ENCODE data around the gene RNF168. TPM values are rescaled to one million over a fixed set of nuclear protein-coding genes. Genes with fewer than 3 reads are reported as not detected.
"Not testable (repeated sequence)": the region's sequence is repeated elsewhere in the genome, so short reads cannot be mapped to it uniquely, and the experiment has no call there.

The RNF168 gene
- total and polyA plus RNA-seq, 8 donors, result 4.4 to 27.8 (median 6.5) TPM

GRCh38 chr3:196463478-196463756 lies 40.2 kb downstream of the RNF168 start:
- H3K4me3 ChIP-seq, result no peak overlapping the region
- TF ChIP-seq CTCF (IDR thresholded peaks at IDR 0.05) (no peak), POLR2A (IDR thresholded peaks at IDR 0.05) (no peak), EP300 (IDR thresholded peaks at IDR 0.05) (no peak), POLR2AphosphoS5 (IDR thresholded peaks at IDR 0.05) (no peak)

GRCh38 chr3:196462680-196463477 lies 40.7 kb downstream of the RNF168 start:
- H3K4me1 ChIP-seq; DNase-seq; H3K4me3 ChIP-seq; H3K27me3 ChIP-seq; intact Hi-C loops (cut with DNase I; ENCODE audit: low total_unique reads); H3K27ac ChIP-seq; H3K9me3 ChIP-seq: not testable (repeated sequence)
- peaks cover 0 to 12% (median 8%) of the 10 kb centered on the region in 4 donors for H3K36me3 ChIP-seq
- 84 to 95% (median 93%) methylated on average over 1 of the region's 1 CpG for WGBS, 5 donors

More at GRCh38 chr3:196463478-196463756, 40.2 kb downstream of the RNF168 start:
- intact Hi-C loops (cut with DNase I; ENCODE audit: low total_unique reads), result no loop called here
- Histone ChIP-seq H3K27ac (no peak overlapping the region), H3K27me3 (no peaks in the 10 kb centered on the region), H3K9me3 (no peaks in the 10 kb centered on the region), H3K36me3 (peaks cover 0 to 12% (median 12%) of the 10 kb centered on the region in 4 donors), H3K4me1 (no peaks in the 10 kb centered on the region)
- DNase-seq, result no peak
- WGBS, 5 donors, result 93 to 98% (median 96%) methylated on average over 2 of the region's 2 CpGs

GRCh38 chr3:196458063-196458462 lies 45.5 kb downstream of the RNF168 start:
- Histone ChIP-seq H3K4me3 (no peak overlapping the region), H3K4me1 (peaks cover 0 to 5% (median 0%) of the 10 kb centered on the region in 4 donors), H3K27me3 (no peaks in the 10 kb centered on the region), H3K36me3 (peaks cover 0 to 11% (median 0%) of the 10 kb centered on the region in 4 donors), H3K9me3 (no peaks in the 10 kb centered on the region), H3K27ac (no peak overlapping the region)
- 61 to 71% (median 65%) methylated on average over 4 of the region's 4 CpGs for WGBS, 5 donors
- intact Hi-C loops (cut with DNase I; ENCODE audit: low total_unique reads), result no loop called here
- TF ChIP-seq POLR2AphosphoS5 (IDR thresholded peaks at IDR 0.05) (no peak), POLR2A (IDR thresholded peaks at IDR 0.05) (no peak), CTCF (IDR thresholded peaks at IDR 0.05) (no peak), EP300 (IDR thresholded peaks at IDR 0.05) (no peak)
- no peak for DNase-seq

- H3K4me3 ChIP-seq; DNase-seq; H3K4me1 ChIP-seq; intact Hi-C loops (cut with DNase I; ENCODE audit: low total_unique reads); H3K27me3 ChIP-seq; H3K9me3 ChIP-seq; H3K27ac ChIP-seq: not testable (repeated sequence)
- H3K36me3 ChIP-seq, result peaks cover 0 to 13% (median 2%) of the 10 kb centered on the region in 4 donors
- 72 to 80% (median 72%) methylated on average over 7 of the region's 7 CpGs for WGBS, 5 donors
Observed at GRCh38 chr3:196457470-196457869, 46.1 kb downstream of the RNF168 start.

GRCh38 chr3:196454935-196455334 lies 48.6 kb downstream of the RNF168 start:
- TF ChIP-seq CTCF (IDR thresholded peaks at IDR 0.05) (no peak), POLR2A (IDR thresholded peaks at IDR 0.05) (no peak), POLR2AphosphoS5 (IDR thresholded peaks at IDR 0.05) (no peak)
- Histone ChIP-seq H3K27me3 (no peaks in the 10 kb centered on the region), H3K9me3 (no peaks in the 10 kb centered on the region), H3K4me1 (peaks cover 0 to 5% (median 0%) of the 10 kb centered on the region in 4 donors), H3K4me3 (no peak overlapping the region), H3K27ac (no peak overlapping the region), H3K36me3 (peaks cover 0 to 13% (median 3%) of the 10 kb centered on the region in 4 donors)
- intact Hi-C loops (cut with DNase I; ENCODE audit: low total_unique reads), result no loop called here
- no peak for DNase-seq
- WGBS, 5 donors, result 86 to 93% (median 90%) methylated on average over 6 of the region's 6 CpGs

GRCh38 chr3:196445391-196445790 lies 58.2 kb downstream of the RNF168 start:
- H3K27me3 ChIP-seq; H3K9me3 ChIP-seq; H3K4me3 ChIP-seq; H3K27ac ChIP-seq; intact Hi-C loops (cut with DNase I; ENCODE audit: low total_unique reads); H3K4me1 ChIP-seq; H3K36me3 ChIP-seq: not testable (repeated sequence)
- peak in 1 of 2 donors; percentile 6 for DNase-seq
- WGBS, 5 donors, result 85 to 93% (median 90%) methylated on average over 7 of the region's 7 CpGs

Data from stomach (tissue), 9 donors.